GM12874 (cell line): ENCODE data around the gene IQGAP2.

ENCODE experiments used
- CTCF ChIP-seq: IDR thresholded peaks from 2 replicates; pipeline ENCODE4 v1.5.1; 2011; ENCODE audit warnings: low read depth, mild to moderate bottlenecking, control low read depth, low read length, moderate library complexity; ENCODE audit not compliant: insufficient read depth

The IQGAP2 gene

GRCh38 chr5:76399268-76399667 lies 3.8 kb upstream of the IQGAP2 start:
- TF ChIP-seq CTCF: no peak

GRCh38 chr5:76400466-76400865 lies 2.6 kb upstream of the IQGAP2 start:
- TF ChIP-seq CTCF: no peak

- TF ChIP-seq CTCF: no peak
Measured at GRCh38 chr5:76401801-76402250, 1.3 kb upstream of the IQGAP2 start.

GRCh38 chr5:76402251-76402885 lies 717 bp upstream of the IQGAP2 start:
- TF ChIP-seq CTCF: no peak

- TF ChIP-seq CTCF: peak; percentile 70
Measured at GRCh38 chr5:76403766-76404222, 709 bp downstream of the IQGAP2 start.

- no peak for TF ChIP-seq CTCF
Measured at GRCh38 chr5:76404223-76405211, 1.4 kb downstream of the IQGAP2 start.

- no peak for TF ChIP-seq CTCF
Measured at GRCh38 chr5:76406014-76406413, 2.9 kb downstream of the IQGAP2 start.
